Fibroblast of lung (primary cell): ENCODE results near the gene WWC2. TPM values are rescaled to one million over a fixed set of nuclear protein-coding genes. Genes with fewer than 3 reads are reported as not detected.
A peak's percentile ranks its signal among the peaks of the same experiment; 100 is the strongest.

Source experiments
- DNase-seq, 2 donors: peaks; one replicate each; pipeline versions ENCODE4 v3.0.0 to v3.0.0-alpha.2; 2010; ENCODE audit warnings: low read depth in 2 of 2
- H2AFZ ChIP-seq: 2 replicates; pipeline ENCODE4 v1.5.1; 2012; ENCODE audit warnings: low read length, control low read depth, inconsistent platforms
- H3K27ac ChIP-seq: 2 replicates; pipeline ENCODE4 v1.5.1; 2011; ENCODE audit warnings: low read length, control low read depth; ENCODE audit not compliant: insufficient read depth
- H3K27me3 ChIP-seq: 2 replicates; pipeline ENCODE4 v1.5.1; 2011; ENCODE audit warnings: mild to moderate bottlenecking, low read length; ENCODE audit not compliant: control insufficient read depth, insufficient read depth
- H3K36me3 ChIP-seq: 2 replicates; pipeline ENCODE4 v1.5.1; 2011; ENCODE audit warnings: low read length; ENCODE audit not compliant: control insufficient read depth, insufficient read depth
- H3K4me1 ChIP-seq: 2 replicates; pipeline ENCODE4 v1.5.1; 2011; ENCODE audit warnings: low read length; ENCODE audit not compliant: control insufficient read depth, insufficient read depth; ENCODE audit errors: extremely low read depth
- H3K4me2 ChIP-seq: 2 replicates; pipeline ENCODE4 v1.5.1; 2011; ENCODE audit warnings: low read length, control low read depth; ENCODE audit not compliant: insufficient read depth; ENCODE audit errors: extremely low read depth
- H3K4me3 ChIP-seq, 4 experiments: fragments of 200-600 bp in 1 of 4; sonication (generic) in 1 of 4; replicated peaks in 1 of 4; 2 replicates each; pipeline ENCODE4 v1.5.1; 2011 to 2016; ENCODE audit warnings: low read length in 4 of 4, low read depth in 3 of 4, mild to moderate bottlenecking in 3 of 4, control low read depth in 2 of 4, inconsistent platforms in 1 of 4, mixed read lengths in 1 of 4; ENCODE audit not compliant: insufficient read depth in 1 of 4; ENCODE audit errors: control extremely low read depth in 1 of 4
- H3K79me2 ChIP-seq: 2 replicates; pipeline ENCODE4 v1.5.1; 2012; ENCODE audit warnings: mild to moderate bottlenecking, low read length, inconsistent platforms; ENCODE audit not compliant: control insufficient read depth, insufficient read depth
- H3K9ac ChIP-seq: 2 replicates; pipeline ENCODE4 v1.5.1; 2011; ENCODE audit warnings: mild to moderate bottlenecking, low read length, control low read depth; ENCODE audit not compliant: insufficient read depth
- H3K9me3 ChIP-seq: 2 replicates; pipeline ENCODE4 v1.5.1; 2012; ENCODE audit warnings: low read depth, low read length; ENCODE audit not compliant: control insufficient read depth, insufficient read depth
- H4K20me1 ChIP-seq: 2 replicates; pipeline ENCODE4 v1.5.1; 2011; ENCODE audit warnings: low read length; ENCODE audit not compliant: control insufficient read depth, insufficient read depth; ENCODE audit errors: extremely low read depth
- EZH2 ChIP-seq: IDR thresholded peaks from 2 replicates; pipeline ENCODE4 v1.5.1; 2012; ENCODE audit warnings: low read length, control low read depth, mild to moderate bottlenecking; ENCODE audit errors: missing control alignments
- polyA plus RNA-seq, 2 donors: library from polyadenylated mRNA; depleted of rRNA in 1 of 2; stranded (reverse) in 1 of 2; unstranded in 1 of 2; fragments of >200 nt; gene quantifications; 2 replicates each; pipeline ENCODE4 v1.2.1, GENCODE V29; 2011 to 2012; ENCODE audit warnings: missing spikeins in 1 of 2
- total RNA-seq: library from RNA; depleted of rRNA; stranded (reverse); fragments of >200 nt; gene quantifications from 2 replicates; pipeline ENCODE4 v1.2.1, GENCODE V29; 2014
- TF ChIP-seq, protein P1 (sequence below), 2 donors: IDR thresholded peaks in 1 of 2; conservative IDR thresholded peaks in 1 of 2; 1 replicate in 1 of 2; 2 replicates in 1 of 2; pipeline ENCODE4 v1.5.1; 2011 to 2012; ENCODE audit warnings: low read length in 2 of 2, control low read depth in 1 of 2, inconsistent platforms in 1 of 2, low read depth in 1 of 2, mild to moderate bottlenecking in 1 of 2

Gene WWC2
- total and polyA plus RNA-seq, 2 donors (not counting 1 experiment from before 2014, with no cell fraction given): 31.6 to 34.0 TPM

DNA sequence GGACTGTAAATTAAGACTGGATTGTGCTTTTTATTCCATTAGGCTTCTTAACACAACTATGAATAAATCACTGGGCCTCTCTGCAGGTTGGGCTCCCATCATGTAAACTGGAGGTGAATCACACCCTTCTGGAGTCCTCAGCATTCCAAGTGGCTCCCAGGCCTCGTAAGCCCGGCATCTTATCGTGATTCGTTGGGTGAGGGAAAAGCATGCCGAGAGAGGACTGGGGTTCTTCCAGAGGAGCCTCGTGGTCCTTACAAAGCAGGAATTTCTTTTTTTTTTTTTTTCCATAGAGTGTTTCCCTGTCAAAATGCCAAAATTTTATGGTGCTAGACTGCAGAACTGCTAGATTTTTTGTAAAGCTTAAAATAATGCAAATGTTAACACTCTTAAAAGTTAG lies 201.0 kb downstream of the WWC2 start:
- H2AFZ ChIP-seq: no peak overlapping the region
- H3K4me3 ChIP-seq: no peak overlapping the region
- no peak overlapping the region for H3K27ac ChIP-seq
- H3K79me2 ChIP-seq: no peaks in the 10 kb centered on the region
- TF ChIP-seq EZH2: no peak
- TF ChIP-seq, protein P1, sequence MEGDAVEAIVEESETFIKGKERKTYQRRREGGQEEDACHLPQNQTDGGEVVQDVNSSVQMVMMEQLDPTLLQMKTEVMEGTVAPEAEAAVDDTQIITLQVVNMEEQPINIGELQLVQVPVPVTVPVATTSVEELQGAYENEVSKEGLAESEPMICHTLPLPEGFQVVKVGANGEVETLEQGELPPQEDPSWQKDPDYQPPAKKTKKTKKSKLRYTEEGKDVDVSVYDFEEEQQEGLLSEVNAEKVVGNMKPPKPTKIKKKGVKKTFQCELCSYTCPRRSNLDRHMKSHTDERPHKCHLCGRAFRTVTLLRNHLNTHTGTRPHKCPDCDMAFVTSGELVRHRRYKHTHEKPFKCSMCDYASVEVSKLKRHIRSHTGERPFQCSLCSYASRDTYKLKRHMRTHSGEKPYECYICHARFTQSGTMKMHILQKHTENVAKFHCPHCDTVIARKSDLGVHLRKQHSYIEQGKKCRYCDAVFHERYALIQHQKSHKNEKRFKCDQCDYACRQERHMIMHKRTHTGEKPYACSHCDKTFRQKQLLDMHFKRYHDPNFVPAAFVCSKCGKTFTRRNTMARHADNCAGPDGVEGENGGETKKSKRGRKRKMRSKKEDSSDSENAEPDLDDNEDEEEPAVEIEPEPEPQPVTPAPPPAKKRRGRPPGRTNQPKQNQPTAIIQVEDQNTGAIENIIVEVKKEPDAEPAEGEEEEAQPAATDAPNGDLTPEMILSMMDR (conservative IDR thresholded peaks at IDR 0.05 in 1 of 2, IDR thresholded peaks at IDR 0.05 in 1 of 2; ENCODE audit: low read depth in 1 of 2, low read length in 2 of 2): no peak
- H3K4me1 ChIP-seq: no peaks in the 10 kb centered on the region
- no peaks in the 10 kb centered on the region for H3K27me3 ChIP-seq
- H3K9me3 ChIP-seq: no peaks in the 10 kb centered on the region
- peak; percentile 12 to 78 for DNase-seq
- no peaks in the 10 kb centered on the region for H4K20me1 ChIP-seq
- no peaks in the 10 kb centered on the region for H3K36me3 ChIP-seq
- H3K4me2 ChIP-seq: no peak overlapping the region
- H3K9ac ChIP-seq: no peak overlapping the region

DNA sequence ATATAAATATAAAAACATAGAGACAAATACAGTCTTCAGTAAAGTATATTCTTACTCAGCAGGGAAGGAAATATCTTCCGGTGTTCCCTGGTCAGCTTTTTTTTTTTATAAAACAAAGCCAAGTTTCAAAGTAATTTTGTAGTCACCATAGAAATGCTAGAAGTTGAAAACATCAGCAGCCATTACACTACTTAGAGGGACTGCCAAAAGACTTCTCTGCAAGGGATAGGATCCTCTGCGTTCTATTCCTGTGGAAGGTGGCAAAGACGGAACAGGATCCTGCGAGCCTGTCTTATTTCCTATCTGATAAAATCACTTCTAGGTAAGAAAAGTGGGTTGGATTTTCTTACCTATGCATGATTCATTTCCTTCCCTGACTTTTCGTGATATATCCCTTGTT lies 201.6 kb downstream of the WWC2 start:
- no peak overlapping the region for H3K4me3 ChIP-seq
- TF ChIP-seq, protein P1 (conservative IDR thresholded peaks at IDR 0.05 in 1 of 2, IDR thresholded peaks at IDR 0.05 in 1 of 2; ENCODE audit: low read depth in 1 of 2, low read length in 2 of 2): no peak
- TF ChIP-seq EZH2: no peak
- H3K36me3 ChIP-seq: no peaks in the 10 kb centered on the region

DNA sequence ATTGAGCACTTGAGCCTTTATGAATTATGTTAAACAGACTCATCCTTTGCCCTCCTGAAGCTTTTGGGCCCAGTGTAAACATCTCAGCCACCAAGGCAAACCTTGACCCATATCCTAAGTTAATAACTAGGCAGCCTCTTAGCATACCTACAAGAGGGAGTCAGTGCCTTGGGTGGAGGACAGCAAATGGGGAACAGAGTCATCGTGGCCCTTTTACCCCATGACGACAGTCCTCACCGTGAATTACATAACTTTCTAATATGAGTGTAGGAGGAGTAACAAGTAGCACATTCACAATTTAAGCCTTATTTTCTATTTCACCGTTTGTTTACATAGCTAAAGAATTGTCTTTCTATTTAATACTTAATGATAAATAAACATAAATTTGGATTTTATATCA lies 204.2 kb downstream of the WWC2 start:
- TF ChIP-seq EZH2: no peak
- TF ChIP-seq, protein P1 (conservative IDR thresholded peaks at IDR 0.05 in 1 of 2, IDR thresholded peaks at IDR 0.05 in 1 of 2; ENCODE audit: low read depth in 1 of 2, low read length in 2 of 2): no peak
- H3K79me2 ChIP-seq: no peaks in the 10 kb centered on the region
- no peaks in the 10 kb centered on the region for H4K20me1 ChIP-seq
- no peak for DNase-seq
- H3K27me3 ChIP-seq: no peaks in the 10 kb centered on the region
- H2AFZ ChIP-seq: no peak overlapping the region
- H3K9ac ChIP-seq: no peak overlapping the region
- H3K4me3 ChIP-seq: no peak overlapping the region
- no peaks in the 10 kb centered on the region for H3K36me3 ChIP-seq
- no peak overlapping the region for H3K4me2 ChIP-seq
- H3K27ac ChIP-seq: no peak overlapping the region
- H3K4me1 ChIP-seq: no peaks in the 10 kb centered on the region
- no peaks in the 10 kb centered on the region for H3K9me3 ChIP-seq

More for the DNA sequence above, 201.6 kb downstream of the WWC2 start:
- DNase-seq: no peak
- Histone ChIP-seq H3K4me1 (no peaks in the 10 kb centered on the region), H3K27me3 (no peaks in the 10 kb centered on the region), H3K9ac (no peak overlapping the region), H3K27ac (no peak overlapping the region), H4K20me1 (no peaks in the 10 kb centered on the region), H3K9me3 (no peaks in the 10 kb centered on the region), H2AFZ (no peak overlapping the region), H3K79me2 (no peaks in the 10 kb centered on the region), H3K4me2 (no peak overlapping the region)
